Measurements from ENCODE around the gene RAD51B. TPM values are rescaled to one million over a fixed set of nuclear protein-coding genes. Genes with fewer than 3 reads are reported as not detected.
A peak's percentile ranks its signal among the peaks of the same experiment; 100 is the strongest.

Gene RAD51B
- total and polyA plus RNA-seq, 4 donors: 2.8 to 39.6 (median 13.3) TPM; not detected in 1

DNA sequence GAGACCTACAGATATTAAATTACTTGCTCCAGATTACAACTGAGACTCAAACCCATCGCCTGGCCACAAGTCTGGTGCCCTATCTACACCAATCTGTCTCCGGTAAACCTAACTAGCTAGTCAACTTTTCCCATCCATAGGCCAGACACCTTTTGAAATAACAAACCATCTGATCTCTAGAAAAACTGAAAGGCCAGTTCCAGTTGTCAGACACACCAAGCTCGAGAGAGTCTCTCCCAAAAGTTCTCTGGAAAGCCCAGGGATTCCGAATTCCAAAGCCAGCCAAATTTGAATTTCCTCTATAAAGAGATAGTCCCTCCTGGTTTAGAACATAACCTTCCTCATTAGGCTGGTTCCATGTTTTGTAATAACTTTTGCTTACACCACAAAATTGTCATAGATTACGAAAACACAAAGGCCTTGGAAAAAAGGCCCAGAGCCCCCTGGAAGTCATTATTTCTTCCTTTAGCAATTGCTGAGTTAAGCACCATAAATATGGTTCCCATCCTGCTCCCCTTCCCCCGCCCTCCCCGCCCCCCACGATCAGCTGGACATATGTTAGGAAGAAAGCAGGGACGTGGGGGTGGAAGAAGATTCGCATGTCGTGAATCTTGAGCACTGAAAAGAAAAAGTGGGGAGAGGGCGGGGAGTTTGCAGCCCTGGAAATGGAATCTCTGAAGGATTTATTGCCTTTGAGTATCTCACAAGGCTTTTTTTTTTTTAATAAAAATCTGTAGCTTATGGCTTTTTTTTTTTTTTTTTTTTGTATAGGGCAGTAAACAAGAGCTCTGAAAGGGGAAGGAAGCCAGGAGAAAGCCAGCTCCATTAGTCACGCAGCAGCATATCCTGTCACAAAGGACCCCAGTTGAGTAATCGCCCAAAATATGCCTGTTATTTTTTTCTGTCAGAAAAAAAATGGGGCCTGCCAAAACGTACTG, 862.9 kb downstream of the RAD51B start:
- ATAC-seq (ENCODE audit: low FRiP score) (peak; percentile 82), DNase-seq (peak in 1 of 2 donors; percentile 81)
- intact Hi-C loops (cut with DNase I): loop anchor here (5.0 to 10.0 kb wide), 7 partner anchors 100 to 738 kb away; no protein-coding TSS in a partner anchor
- no peak overlapping the region for H3K27ac ChIP-seq (ENCODE audit: low read depth in 1 of 2, low read length in 2 of 2)
- H3K9me3 ChIP-seq (ENCODE audit: control insufficient read depth, low read length): no peaks in the 10 kb centered on the region
- 49 to 53% methylated on average over 15 of the region's 15 CpGs for WGBS, 2 donors
- no peaks in the 10 kb centered on the region for H3K27me3 ChIP-seq (ENCODE audit: control insufficient read depth in 1 of 2, insufficient read depth in 2 of 2, low read length in 1 of 2)
- no peaks in the 10 kb centered on the region for H3K36me3 ChIP-seq (ENCODE audit: control insufficient read depth in 1 of 2, insufficient read depth in 2 of 2, low read length in 1 of 2)
- peaks cover 2 to 13% of the 10 kb centered on the region in 2 donors for H3K4me1 ChIP-seq (ENCODE audit: control insufficient read depth in 1 of 2, insufficient read depth in 2 of 2, low read length in 2 of 2)
- H3K4me3 ChIP-seq (ENCODE audit: low read length in 2 of 2): no peak overlapping the region

DNA sequence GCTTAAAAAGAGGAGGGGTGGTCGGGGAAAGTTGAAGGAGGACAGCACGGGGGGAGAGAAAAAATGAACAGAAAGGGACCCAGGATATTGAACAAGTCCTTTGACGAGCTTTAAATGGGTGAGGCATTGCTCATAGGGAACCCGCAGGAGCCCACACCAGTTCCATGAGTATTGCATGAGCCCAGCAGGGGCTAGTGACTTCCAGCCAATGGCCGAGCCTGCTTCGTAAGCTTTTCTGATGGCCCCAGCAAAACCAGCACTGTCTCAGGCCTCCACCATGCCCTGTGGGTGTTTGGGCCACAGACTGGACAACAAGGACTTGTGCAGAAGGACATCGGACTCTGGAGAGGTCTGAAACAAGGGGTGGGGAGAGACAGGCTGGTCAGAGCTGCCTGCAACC, 863.7 kb downstream of the RAD51B start:
- Histone ChIP-seq H3K27ac (ENCODE audit: low read depth in 1 of 2, low read length in 2 of 2) (peak overlapping the region in 1 of 2 donors; percentile 2), H3K27me3 (ENCODE audit: control insufficient read depth in 1 of 2, insufficient read depth in 2 of 2, low read length in 1 of 2) (no peaks in the 10 kb centered on the region), H3K36me3 (ENCODE audit: control insufficient read depth in 1 of 2, insufficient read depth in 2 of 2, low read length in 1 of 2) (no peaks in the 10 kb centered on the region), H3K9me3 (ENCODE audit: control insufficient read depth, low read length) (no peaks in the 10 kb centered on the region), H3K4me3 (ENCODE audit: low read length in 2 of 2) (no peak overlapping the region), H3K4me1 (ENCODE audit: control insufficient read depth in 1 of 2, insufficient read depth in 2 of 2, low read length in 2 of 2) (peaks cover 2 to 13% of the 10 kb centered on the region in 2 donors)
- ATAC-seq (ENCODE audit: low FRiP score): no peak
- intact Hi-C loops (cut with DNase I): loop anchor here (5.0 to 10.0 kb wide), 7 partner anchors 99 to 739 kb away; no protein-coding TSS in a partner anchor
- DNase-seq: peak in 1 of 2 donors; percentile 72
- 64 to 66% methylated on average over 7 of the region's 7 CpGs for WGBS, 2 donors

DNA sequence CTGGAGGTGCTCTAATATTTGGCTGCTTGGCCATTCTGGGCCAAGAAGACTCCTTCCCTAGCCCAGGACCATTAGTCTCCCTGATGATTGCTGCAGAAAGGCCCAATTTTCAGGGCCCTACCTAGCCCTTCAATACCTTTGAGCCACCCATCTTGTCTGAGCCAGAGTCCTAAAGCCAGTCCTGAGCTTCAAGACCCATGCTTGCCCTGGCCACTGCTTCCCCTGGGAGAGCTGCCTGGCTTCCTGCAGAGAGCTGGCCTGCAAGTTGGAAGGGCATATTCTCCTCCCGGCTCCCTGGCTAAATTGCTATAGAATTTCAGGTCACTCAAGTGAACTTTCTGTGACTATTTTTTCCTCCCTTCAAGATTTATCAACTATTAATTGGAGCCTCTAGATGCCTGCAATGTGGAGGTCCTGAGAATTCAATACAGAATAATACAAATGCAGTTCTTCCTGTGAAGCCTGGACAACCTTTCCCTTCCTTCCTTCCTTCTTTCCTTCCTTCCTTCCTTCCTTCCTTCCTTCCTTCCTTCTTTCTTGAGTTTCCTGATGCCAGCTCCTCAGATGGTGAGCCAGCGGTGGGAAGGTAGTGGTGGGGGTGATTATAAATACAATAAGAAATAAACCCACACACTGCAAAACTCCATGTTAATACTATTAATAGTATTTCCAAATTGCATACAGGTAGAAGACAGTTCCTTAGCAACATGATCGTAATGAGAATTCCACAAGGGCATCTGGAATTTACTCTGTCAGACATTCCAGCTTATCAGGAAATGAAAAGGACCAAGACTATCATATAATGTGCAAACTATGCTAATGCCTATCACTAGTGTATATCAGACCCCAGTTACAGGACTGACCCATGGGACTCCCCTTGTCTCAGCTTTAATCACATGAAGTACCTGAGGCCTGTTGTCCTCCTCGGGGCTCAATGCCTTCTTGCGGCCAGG, 865.2 kb downstream of the RAD51B start:
- Histone ChIP-seq H3K36me3 (ENCODE audit: control insufficient read depth in 1 of 2, insufficient read depth in 2 of 2, low read length in 1 of 2) (no peaks in the 10 kb centered on the region), H3K27ac (ENCODE audit: low read depth in 1 of 2, low read length in 2 of 2) (no peak overlapping the region), H3K9me3 (ENCODE audit: control insufficient read depth, low read length) (no peaks in the 10 kb centered on the region), H3K4me3 (ENCODE audit: low read length in 2 of 2) (no peak overlapping the region), H3K4me1 (ENCODE audit: control insufficient read depth in 1 of 2, insufficient read depth in 2 of 2, low read length in 2 of 2) (peaks cover 2 to 13% of the 10 kb centered on the region in 2 donors), H3K27me3 (ENCODE audit: control insufficient read depth in 1 of 2, insufficient read depth in 2 of 2, low read length in 1 of 2) (no peaks in the 10 kb centered on the region)
- ATAC-seq (ENCODE audit: low FRiP score) (no peak), DNase-seq (no peak)
- 76 to 77% methylated on average over 5 of the region's 5 CpGs for WGBS, 2 donors
- intact Hi-C loops (cut with DNase I): loop anchor here (5.0 to 10.0 kb wide), 7 partner anchors 98 to 740 kb away; no protein-coding TSS in a partner anchor

DNA sequence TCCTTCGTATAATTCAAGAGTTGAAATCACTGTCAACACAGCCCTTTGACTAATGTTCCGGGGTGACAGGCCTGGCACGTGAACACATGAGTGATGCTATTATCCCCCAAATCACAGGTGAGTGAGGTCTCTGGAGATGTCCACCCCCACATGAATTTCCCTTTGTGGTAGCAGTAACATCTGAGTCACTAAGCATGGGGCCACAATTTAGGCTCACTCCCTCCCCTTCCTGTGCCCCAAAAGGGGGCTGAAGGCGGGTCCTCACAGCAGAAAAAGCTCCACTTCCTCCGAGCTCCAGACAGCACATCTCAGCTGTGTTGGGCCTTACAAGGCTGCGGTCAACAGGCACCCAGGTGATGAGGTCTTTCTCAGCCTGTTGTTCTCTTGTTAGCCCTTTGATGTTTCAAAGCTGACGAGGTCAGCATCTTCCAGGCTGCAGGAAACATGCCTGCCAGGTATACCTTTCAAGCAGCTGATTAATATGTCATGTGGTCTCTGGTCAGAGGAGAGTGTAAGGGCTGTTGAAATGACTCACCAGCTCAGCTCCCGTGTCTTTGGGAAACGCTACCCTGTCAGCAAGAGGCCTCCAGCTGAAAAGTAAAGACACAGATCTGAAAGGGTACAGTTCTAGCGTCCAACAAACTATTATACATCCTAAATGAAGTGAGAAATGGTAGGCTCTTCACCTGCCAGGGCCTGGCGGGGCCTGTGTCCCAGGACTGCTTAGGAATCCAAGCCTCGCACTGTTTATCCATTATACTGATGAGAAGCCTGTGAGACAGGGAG, 866.0 kb downstream of the RAD51B start:
- 90 to 92% methylated on average over 12 of the region's 12 CpGs for WGBS, 2 donors
- ATAC-seq (ENCODE audit: low FRiP score): no peak
- H3K4me1 ChIP-seq (ENCODE audit: control insufficient read depth in 1 of 2, insufficient read depth in 2 of 2, low read length in 2 of 2): peaks cover 2 to 11% of the 10 kb centered on the region in 2 donors
- intact Hi-C loops (cut with DNase I): loop anchor here in 1 of 2 donors (10.0 kb wide), 2 partner anchors 441 to 741 kb away; no protein-coding TSS in a partner anchor
- no peak for DNase-seq
- no peak overlapping the region for H3K4me3 ChIP-seq (ENCODE audit: low read length in 2 of 2)
- H3K27me3 ChIP-seq (ENCODE audit: control insufficient read depth in 1 of 2, insufficient read depth in 2 of 2, low read length in 1 of 2): no peaks in the 10 kb centered on the region
- no peaks in the 10 kb centered on the region for H3K9me3 ChIP-seq (ENCODE audit: control insufficient read depth, low read length)
- H3K27ac ChIP-seq (ENCODE audit: low read depth in 1 of 2, low read length in 2 of 2): no peak overlapping the region
- no peaks in the 10 kb centered on the region for H3K36me3 ChIP-seq (ENCODE audit: control insufficient read depth in 1 of 2, insufficient read depth in 2 of 2, low read length in 1 of 2)

DNA sequence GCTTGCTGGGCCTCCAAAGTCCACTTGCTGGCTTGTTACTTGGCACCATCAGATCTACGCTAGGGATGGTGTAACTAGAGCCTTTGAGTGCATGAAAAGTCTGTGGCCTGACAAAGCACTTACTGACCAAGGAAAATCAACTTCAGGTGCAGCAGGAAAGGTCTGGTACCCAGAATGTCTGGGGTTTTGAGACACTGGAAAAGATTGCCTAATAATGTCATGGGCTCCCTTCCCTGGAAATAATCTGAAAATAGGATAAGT, 866.6 kb downstream of the RAD51B start:
- Histone ChIP-seq H3K27ac (ENCODE audit: low read depth in 1 of 2, low read length in 2 of 2) (no peak overlapping the region), H3K4me1 (ENCODE audit: control insufficient read depth in 1 of 2, insufficient read depth in 2 of 2, low read length in 2 of 2) (peaks cover 2 to 10% of the 10 kb centered on the region in 2 donors), H3K9me3 (ENCODE audit: control insufficient read depth, low read length) (no peaks in the 10 kb centered on the region), H3K4me3 (ENCODE audit: low read length in 2 of 2) (no peak overlapping the region), H3K27me3 (ENCODE audit: control insufficient read depth in 1 of 2, insufficient read depth in 2 of 2, low read length in 1 of 2) (no peaks in the 10 kb centered on the region), H3K36me3 (ENCODE audit: control insufficient read depth in 1 of 2, insufficient read depth in 2 of 2, low read length in 1 of 2) (no peaks in the 10 kb centered on the region)
- intact Hi-C loops (cut with DNase I): loop anchor here in 1 of 2 donors (10.0 kb wide), 2 partner anchors 441 to 741 kb away; no protein-coding TSS in a partner anchor
- DNase-seq (no peak), ATAC-seq (ENCODE audit: low FRiP score) (no peak)
- 94 to 98% methylated on average over 1 of the region's 1 CpG for WGBS, 2 donors

DNA sequence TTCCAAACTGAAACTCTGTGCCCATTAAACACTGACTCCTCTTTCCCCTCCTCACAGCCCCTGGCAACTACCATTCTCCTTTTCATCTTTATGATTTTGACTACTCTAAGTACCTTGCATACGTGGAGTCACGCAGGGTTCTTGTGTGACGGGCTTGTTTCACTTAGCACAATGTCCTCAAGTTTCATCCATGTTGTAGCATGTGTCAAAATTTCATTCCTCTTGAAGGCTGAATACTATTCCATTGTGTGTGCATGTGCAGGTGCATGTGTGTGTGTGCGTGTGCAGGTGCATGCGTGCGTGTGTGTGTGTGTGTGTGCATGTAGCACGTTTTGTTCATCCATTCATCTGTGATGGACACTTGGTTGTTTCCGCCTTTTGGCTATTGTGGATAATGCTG, 867.1 kb downstream of the RAD51B start:
- DNase-seq: no peak
- H3K27ac ChIP-seq (ENCODE audit: low read depth in 1 of 2, low read length in 2 of 2): no peak overlapping the region
- no peak overlapping the region for H3K4me3 ChIP-seq (ENCODE audit: low read length in 2 of 2)
- ATAC-seq (ENCODE audit: low FRiP score): no peak
- WGBS, 2 donors: 95 to 97% methylated on average over 8 of the region's 8 CpGs
- H3K9me3 ChIP-seq (ENCODE audit: control insufficient read depth, low read length): no peaks in the 10 kb centered on the region
- peaks cover 2 to 8% of the 10 kb centered on the region in 2 donors for H3K4me1 ChIP-seq (ENCODE audit: control insufficient read depth in 1 of 2, insufficient read depth in 2 of 2, low read length in 2 of 2)
- intact Hi-C loops (cut with DNase I): loop anchor here in 1 of 2 donors (10.0 kb wide), 2 partner anchors 442 to 742 kb away; no protein-coding TSS in a partner anchor
- no peaks in the 10 kb centered on the region for H3K27me3 ChIP-seq (ENCODE audit: control insufficient read depth in 1 of 2, insufficient read depth in 2 of 2, low read length in 1 of 2)
- H3K36me3 ChIP-seq (ENCODE audit: control insufficient read depth in 1 of 2, insufficient read depth in 2 of 2, low read length in 1 of 2): no peaks in the 10 kb centered on the region

DNA sequence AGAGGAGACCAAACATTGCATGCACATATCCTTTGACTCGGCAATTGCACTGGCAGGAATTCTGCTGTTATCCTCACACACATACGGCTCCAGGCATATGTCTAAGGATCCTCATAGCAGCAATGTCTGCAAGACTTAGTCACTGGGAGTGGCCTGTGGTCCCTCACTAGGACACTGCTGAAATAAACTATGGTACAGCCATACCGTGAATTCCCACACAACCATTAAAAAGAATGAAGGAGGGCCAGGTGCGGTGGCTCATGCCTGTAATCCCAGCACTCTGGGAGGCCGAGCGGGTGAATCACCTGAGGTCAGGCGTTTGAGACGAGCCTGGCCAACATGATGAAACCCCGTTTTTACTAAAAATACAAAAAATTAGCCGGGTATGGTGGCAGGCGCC, 868.2 kb downstream of the RAD51B start:
- Histone ChIP-seq H3K27ac (ENCODE audit: low read depth in 1 of 2, low read length in 2 of 2) (no peak overlapping the region), H3K4me3 (ENCODE audit: low read length in 2 of 2) (no peak overlapping the region), H3K9me3 (ENCODE audit: control insufficient read depth, low read length) (no peaks in the 10 kb centered on the region), H3K27me3 (ENCODE audit: control insufficient read depth in 1 of 2, insufficient read depth in 2 of 2, low read length in 1 of 2) (no peaks in the 10 kb centered on the region), H3K36me3 (ENCODE audit: control insufficient read depth in 1 of 2, insufficient read depth in 2 of 2, low read length in 1 of 2) (no peaks in the 10 kb centered on the region), H3K4me1 (ENCODE audit: control insufficient read depth in 1 of 2, insufficient read depth in 2 of 2, low read length in 2 of 2) (peaks cover 0 to 2% of the 10 kb centered on the region in 2 donors)
- DNase-seq: no peak
- WGBS, 2 donors: 92 to 96% methylated on average over 11 of the region's 11 CpGs
- ATAC-seq (ENCODE audit: low FRiP score): no peak
- intact Hi-C loops (cut with DNase I): loop anchor here in 1 of 2 donors (10.0 kb wide), 2 partner anchors 443 to 743 kb away; no protein-coding TSS in a partner anchor

Data from aorta (tissue), 5 donors.